SU-DHL-6 (cell line): Measurements from ENCODE around the gene UQCC2.

ENCODE experiments used
- CTCF ChIP-seq: fragments of 200-600 bp; sonication (generic); IDR thresholded peaks from one replicate; pipeline ENCODE4 v1.5.1; 2017; ENCODE audit warnings: antibody characterized with exemption, mild to moderate bottlenecking, low read length, moderate library complexity; ENCODE audit not compliant: insufficient read depth, poor library complexity, severe bottlenecking
- EZH2phosphoT487 ChIP-seq: fragments of 200-600 bp; sonication (generic), shearing (Covaris generic); conservative IDR thresholded peaks from 2 replicates; pipeline ENCODE4 v1.6.1; 2018; ENCODE audit warnings: mild to moderate bottlenecking, antibody characterized with exemption, low read length, moderate library complexity, mixed read lengths

- TF ChIP-seq CTCF (no peak), EZH2phosphoT487 (no peak)
Observed at GRCh38 chr6:33742837-33743236, 31.3 kb upstream of the UQCC2 start.
